GM21723 (cell line): ENCODE results near the gene DEF6.
"Not testable (repeated sequence)": the region's sequence is repeated elsewhere in the genome, so short reads cannot be mapped to it uniquely, and the experiment has no call there.

Source experiments
- ATAC-seq: cut with Tn5 transposase; IDR thresholded peaks from one replicate; pipeline ENCODE4 v1.9.1; 2021; ENCODE audit warnings: mild to moderate bottlenecking, moderate library complexity; ENCODE audit not compliant: unreplicated experiment

The DEF6 gene

DNA sequence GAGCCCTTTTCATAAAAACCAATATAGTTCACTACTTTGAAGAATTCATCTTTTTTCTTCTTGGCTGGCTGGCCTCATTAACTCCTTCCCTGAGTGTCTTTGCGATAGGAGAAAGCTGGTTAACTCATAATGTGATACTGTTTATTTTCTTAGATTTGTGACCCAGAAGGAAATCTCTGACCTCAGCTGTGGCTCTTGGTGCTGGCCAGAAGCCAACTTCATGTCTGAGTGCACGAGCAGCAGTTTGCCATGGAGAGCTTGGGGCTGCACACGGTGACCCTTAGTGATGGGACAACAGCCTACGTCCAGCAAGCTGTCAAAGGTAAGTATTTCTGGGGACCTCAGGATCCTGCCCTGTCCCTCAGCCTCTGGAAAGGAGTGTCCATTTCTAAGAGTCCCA is 16.7 kb upstream of the DEF6 start:
- no peak for ATAC-seq

DNA sequence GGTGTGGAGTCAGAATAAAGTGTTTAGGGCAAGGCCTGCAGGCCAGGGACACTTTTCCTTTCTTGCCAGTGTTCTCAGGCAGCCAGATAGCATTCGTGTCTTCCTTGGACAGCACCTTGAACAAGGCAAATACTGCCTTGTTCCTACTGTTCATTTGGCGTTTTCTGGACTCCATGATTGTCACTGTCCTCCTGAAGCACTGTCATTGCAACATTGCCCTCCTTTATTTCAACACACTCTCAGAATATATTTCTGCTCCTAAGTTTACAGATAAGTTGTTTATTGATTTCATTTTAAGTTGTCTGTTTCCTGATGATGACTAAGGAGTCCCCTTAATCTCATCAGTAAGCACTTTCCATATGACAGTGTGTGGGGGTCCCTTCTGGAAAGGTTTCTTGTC is 15.1 kb upstream of the DEF6 start:
- no peak for ATAC-seq

DNA sequence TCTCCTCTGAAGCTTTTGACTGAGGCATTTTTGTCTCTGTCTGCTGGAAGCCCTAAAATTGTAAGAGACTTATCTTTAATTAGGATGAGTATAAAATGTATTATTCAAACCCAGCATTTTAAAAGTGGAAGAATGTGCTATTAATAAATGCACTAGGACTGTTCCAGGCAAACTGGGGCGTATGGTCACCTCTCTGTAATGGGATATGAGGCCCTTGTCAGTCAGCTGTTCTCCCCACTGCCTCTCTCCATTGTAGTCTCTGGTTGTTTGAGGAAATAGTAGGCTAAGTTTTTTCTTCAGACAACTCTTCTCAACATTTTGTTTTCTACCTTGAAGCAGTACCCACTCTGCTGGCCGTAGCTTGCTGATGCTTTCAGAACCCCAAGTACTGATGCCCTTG is 14.3 kb upstream of the DEF6 start:
- ATAC-seq, result no peak

DNA sequence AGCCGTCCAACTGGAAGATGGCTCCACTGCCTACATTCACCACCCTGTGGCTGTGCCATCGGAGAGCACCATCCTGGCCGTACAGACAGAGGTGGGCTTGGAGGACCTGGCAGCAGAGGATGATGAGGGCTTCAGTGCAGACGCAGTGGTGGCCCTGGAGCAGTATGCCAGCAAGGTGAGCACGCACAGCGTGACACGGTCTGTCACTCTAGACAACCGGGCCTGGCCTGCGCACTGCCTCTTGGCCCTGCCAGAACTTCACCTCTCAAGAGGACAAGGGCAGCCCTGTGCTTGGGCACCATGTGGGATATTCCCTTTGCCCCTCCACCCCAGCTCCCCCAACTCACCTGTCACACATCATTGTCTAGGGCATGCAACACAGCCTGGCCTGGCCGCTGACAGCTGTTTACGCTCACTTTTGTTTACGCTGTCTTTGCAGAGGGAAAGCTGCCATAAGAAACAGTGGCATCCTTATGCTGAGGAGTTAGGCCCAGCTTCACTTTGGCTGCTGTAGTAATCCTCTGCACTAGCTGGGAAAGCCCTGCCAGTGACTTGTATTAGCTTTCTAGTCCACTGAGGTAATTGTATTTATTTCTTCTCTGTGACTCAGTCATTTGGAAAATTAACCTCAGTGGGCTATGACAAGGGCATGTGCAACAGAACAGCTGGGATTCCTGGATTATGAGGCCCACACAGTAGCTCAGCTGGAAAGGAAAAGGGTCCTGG is 9.8 kb upstream of the DEF6 start:
- no peak for ATAC-seq

DNA sequence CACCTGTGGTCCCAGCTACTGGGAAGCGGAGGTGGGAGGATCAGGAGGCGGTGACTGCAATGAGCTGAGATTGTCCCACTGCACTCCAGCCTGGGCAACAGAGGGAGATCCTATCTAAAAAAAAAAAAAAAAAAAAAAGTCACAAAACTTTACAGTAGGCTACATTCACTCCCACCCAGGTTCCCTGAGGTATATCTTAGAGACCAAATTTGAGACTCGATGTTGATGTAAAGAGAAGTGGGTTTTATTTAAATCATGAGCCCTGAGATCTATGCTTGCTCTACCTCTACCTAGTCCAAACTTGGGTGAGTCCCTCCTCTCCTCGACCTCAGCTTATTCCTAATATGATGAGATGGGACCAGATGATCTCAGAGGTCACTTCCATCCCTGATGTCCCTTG is 8.8 kb upstream of the DEF6 start:
- no peak for ATAC-seq

DNA sequence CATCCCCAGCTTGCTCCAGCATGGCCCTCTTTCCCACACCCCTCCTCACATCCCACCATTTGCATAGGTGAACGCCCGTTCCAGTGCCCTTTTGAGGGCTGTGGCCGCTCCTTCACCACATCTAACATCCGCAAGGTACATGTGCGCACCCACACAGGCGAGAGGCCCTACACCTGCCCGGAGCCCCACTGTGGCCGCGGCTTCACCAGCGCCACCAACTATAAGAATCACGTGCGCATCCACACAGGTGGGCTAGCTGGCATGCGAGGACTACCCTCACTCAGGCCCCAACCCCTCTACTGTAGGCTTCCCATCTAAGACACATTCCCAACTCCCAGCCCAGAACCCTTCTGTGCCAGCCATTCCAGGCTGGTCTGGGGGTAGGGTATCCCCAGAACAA is 6.1 kb upstream of the DEF6 start:
- no peak for ATAC-seq

DNA sequence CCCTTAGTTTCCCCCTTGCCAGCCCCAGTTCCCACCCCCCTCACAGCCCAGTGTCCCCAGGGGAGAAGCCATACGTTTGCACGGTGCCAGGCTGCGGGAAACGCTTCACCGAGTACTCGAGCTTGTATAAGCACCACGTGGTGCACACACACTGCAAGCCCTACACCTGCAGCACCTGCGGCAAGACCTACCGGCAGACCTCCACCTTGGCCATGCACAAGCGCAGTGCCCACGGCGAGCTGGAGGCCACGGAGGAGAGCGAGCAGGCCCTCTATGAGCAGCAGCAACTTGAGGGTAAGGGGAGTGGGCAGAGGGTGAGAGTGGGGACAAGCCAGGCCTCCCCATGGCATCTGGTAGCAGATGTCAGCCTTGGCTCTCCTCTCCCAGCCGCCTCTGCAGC is 5.1 kb upstream of the DEF6 start:
- ATAC-seq, result no peak

DNA sequence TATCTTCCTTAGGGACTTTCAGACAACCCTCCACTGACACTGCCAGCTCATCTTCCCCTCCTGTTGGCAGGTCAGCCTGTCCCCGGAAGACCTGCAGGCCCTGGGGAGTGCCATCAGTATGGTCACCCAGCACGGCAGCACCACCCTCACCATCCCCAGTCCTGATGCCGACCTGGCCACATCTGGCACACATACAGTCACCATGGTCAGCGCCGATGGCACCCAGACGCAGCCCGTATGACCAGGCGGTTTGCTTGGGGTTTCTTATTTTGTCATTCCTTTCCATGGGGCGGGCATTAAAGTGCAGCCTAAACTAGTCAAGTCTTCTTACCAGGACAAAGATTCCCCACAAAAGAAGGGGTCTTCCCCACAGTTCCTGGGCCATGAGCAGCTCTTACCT is 3.9 kb upstream of the DEF6 start:
- no peak for ATAC-seq

DNA sequence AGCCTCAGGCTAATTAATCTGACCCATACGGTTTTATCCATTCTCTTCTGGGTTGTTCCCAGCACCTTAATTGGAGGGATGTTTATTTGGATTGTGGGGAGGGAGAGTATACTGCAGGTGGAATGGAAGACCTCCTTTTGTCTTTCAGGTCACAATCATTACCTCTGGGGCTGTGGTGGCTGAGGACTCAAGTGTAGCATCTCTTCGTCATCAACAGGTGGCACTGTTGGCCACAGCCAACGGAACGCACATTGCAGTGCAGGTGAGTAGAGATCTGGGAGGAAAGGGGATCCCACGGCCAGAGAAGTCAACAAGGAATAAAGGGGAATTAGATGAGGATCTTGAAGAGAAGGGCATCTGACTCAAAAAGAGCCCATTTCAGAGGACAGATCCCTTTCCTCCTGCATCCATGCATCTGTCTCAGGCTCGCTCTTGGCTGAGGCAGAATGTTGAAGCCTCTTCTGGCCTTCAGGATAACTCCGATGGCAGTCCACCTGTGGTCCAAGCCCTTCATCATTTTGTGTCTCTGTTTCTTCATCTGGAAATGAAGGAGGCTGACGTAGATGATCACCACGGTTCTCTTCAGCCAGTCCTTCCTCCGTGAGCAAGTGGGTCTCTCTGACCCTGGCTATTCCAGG is 3.2 kb upstream of the DEF6 start:
- no peak for ATAC-seq

DNA sequence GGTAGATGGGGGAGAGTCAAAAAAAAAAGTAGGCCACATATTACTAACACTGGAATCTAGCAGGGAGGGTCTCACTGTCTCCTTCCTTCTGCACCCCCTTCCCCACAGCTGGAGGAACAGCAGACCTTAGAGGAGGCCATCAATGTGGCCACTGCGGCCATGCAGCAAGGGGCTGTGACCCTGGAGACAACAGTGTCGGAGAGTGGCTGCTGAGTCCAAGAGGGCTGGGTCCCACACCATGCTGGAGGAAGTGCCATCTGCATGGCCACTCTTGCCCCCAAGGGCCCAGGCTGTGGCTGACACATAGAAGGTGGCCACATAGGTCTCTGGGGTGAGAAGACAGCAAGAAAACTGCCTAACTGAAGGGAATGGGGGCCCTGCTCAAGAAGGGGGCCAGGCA is 2.6 kb upstream of the DEF6 start:
- no peak for ATAC-seq

DNA sequence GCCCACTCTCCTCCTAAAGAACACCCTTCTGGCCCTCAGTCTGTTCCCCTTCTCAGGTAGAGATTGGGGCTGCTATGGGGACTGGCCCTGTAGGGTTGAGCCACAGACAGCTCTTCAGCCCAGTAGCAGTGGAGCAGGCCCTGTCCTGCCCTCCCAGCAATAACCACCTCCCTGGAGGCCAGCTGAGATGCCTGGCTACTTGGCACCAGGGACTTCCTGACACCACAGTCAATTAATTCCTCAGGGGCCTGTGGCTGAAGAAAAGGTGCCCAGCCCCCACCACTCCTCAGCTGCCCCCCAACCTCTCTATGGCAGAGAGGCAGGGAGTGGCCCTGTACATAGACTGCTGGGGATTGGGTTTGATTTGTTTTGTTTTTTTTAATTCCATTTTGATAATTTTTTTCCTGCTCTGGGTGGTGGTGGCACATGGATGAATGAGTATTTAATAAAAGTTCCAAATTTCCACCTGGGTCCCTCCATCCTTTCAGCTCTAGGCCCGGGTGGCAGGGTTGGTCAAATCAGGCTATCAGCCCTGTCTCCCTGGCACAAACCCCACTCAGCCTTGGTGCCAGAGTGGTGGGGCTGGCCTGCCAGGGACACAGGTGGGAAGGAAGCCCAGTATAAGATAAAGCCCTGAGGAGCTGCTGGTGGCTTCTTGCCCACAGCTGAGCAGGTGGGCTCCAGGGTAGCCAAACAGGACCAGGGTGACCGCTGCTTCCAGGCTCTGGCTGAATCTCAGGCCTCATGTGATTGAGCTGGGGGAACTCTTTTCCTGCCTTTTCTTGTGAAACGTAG is 1.9 kb upstream of the DEF6 start:
- ATAC-seq, result no peak

DNA sequence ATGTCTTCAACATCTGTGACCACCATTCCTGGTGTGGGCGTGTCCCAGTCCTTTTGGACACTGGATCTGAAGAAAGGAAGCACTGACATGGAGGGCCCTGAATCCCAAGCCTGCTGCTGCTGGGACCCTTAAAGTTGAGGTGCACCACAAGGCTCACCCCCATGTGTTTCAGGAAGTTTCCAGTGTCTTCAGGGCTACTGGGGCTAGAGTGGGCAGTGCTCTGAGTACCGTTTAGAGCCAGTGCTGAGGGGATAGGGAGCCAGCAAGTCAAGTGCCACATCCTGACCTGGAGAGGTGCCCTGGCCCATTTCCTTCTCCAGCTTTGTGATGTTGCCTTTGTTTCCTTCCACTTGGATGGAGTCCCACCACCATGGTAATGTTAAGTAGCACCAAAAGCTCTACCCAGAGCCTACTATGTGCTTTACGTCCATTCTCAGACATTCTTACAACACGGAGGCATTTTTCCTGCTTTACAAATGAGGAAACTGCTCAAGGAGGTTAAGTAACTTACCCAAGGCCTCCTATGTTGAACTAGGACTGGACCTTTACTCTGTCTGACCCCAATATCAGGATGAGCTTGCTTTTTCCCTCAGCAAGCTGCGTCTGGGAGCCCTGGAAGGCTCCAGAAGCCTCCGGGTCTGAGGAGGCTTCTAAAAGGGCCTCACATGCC is 552 bp upstream of the DEF6 start:
- no peak for ATAC-seq

DNA sequence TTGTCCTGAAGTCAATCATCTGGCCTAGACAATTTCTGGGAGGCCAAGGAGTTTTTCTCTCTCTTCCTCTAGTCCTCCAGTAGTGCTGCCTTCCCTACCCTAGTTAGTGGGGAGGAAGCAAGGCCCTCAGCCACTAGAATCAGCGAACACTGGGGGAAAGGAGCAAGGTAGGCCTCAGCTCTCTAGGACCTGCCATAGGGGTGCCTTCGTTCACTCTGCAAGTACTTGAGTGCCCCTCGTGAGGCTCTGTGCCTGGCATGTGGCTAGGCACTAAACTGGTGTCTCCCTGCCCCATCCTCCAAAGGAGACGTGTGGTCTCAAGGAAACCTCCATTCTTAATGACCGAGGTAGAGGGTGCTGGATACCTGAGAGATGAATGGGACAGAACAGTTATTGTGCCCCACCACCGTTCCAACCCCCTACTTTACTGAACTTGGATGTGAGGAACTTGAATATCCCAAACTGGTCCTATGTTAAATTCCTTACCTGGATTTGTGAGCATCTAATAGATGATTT is 1.1 kb downstream of the DEF6 start:
- no peak for ATAC-seq

DNA sequence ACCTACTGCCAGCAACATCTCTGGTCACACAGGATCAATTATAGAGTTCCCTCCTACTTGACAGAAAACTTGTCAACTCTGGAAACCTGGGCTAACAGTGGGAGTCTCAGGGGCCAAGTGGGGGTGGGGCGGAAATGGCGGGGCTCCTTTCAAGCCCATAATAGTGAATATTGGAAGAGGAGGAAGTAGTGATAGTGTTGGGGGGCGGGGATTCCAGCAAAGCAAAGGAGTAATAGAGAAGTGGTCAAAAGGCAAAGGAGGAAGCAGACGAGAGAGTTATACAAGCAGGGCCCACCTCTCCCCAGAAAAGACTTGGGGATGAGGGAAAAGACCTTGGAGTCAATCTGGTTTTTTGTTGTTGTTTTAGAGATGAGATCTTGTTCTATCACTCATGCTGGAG is 2.1 kb downstream of the DEF6 start:
- ATAC-seq, result no peak

DNA sequence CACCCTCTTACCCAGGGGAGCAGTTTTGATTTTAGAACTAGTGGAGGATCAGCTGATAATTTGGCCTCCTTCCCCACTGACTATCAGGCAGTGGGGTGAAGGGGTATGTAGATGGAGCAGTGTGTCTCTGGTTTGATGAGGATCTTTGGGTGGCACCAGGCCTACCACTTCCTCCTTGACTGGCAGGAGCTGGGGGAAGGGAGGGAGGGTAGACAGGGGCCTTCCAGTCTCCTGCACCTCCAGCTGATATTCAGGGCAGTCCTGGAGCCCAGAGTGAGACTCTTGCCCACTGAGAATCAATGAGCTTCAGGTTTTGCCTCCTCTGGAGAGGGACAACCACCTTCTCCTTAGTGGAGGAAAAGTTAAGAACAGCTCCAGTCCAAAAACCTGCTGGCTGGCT is 3.2 kb downstream of the DEF6 start:
- ATAC-seq, result no peak

DNA sequence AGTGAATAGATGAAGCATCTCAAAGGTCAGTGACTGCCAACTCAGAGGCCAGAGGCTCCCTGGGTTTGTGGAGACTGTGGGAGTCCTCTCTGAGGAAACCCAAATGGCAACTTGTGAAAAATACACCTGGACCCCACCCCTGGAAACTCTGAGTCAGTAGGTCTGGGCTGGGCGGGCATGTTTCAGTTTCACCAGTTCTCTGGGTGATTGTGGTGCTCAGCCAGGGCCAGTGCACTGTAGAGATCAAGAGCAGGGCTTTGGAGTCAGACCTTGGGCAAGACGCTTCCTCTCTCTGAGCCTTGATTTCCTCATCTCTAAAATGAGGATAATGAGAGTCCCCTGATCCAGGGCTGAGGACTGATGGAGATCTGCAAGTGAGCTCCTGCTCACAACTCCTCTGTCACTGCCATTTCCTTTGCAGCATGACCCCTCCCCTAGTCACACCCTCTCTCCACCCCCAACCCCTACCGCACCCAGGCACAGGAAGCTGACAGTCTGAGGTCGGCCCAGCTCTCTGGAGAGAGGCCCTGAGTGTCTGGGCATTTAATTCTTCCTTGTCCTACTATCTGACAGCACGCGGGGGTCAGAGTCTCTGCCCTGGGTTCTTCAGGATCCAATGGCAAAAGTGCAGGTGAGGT is 5.1 kb downstream of the DEF6 start:
- ATAC-seq, result peak; percentile 77

DNA sequence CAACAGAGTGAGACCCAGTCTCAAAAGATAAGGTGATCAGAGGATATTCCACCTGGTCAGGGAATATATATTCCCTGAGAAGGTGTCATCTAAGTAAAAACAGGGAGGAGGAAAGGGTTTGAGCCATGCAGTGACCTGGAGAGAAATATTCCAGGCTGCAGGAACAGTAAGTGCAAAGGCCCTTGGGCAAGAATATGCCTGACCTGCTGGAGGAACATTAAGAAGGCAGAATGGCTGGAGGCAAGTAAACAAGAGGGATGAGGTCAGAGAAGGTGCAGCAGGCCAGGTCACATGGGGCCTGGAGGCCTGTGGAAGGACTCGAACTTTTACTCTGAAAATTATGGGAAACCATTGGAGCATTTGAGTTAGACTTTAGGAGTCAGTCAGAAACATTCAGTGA is 6.7 kb downstream of the DEF6 start:
- no peak for ATAC-seq

DNA sequence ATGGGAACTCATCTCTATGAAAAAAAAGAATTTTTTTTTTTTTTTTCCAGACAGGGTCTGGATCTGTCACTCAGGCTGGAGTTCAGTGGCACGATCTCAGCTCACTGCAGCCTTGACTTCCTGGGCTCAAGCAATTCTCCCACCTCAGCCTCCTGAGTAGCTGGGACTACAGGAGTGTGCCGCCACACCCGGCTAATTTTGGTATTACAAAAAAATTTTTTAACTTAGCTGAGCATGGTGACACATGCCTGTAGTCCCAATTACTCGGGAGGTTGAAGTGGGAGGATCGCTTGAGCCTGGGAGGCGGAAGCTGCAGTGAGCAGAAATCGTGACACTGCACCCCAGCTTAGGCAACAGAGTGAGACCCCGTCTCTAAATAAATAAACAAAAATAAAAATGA is 7.5 kb downstream of the DEF6 start:
- ATAC-seq, result no peak

DNA sequence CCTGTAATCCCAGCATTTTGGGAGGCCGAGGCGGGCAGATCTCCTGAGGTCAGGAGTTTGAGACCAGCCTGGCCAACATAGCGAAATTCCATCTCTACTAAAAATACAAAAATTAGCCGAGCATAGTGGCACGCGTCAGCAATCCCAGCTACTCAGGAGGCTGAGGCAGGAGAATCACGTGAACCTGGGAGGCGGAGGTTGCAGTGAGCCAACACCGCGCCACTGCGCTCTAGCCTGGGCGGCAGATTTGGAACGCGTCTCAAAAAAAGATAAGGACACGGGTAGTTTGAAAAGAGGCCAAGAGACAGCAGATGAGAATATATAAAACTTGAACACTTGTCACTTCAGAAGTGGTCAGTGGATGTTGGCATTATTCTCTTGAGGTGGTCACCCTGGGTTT is 9.5 kb downstream of the DEF6 start:
- ATAC-seq, result not testable (repeated sequence)

DNA sequence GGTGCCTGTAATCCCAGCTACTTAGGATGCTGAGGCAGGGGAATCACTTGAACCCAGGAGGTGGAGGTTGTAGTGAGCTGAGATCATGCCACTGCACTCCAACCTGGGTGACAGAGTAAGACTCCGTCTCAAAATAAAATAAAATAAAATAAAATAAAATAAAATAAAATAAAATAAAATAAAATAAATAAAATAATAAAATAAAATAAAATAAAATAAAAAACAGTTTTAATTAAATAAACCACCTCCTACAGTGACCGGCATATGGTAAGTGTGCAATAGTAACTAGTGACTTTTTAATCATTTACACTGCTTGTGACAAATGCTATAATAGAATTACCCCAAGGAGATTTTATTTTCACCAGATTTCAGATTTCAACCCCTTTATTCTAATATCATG is 10.9 kb downstream of the DEF6 start:
- ATAC-seq, result not testable (repeated sequence)
